Smooth muscle cell (in vitro differentiated cells): ENCODE results near the gene RER1. TPM values are rescaled to one million over a fixed set of nuclear protein-coding genes. Genes with fewer than 3 reads are reported as not detected.

ENCODE experiments used
- DNase-seq: peaks from one replicate; lab custom pipeline; 2025; ENCODE audit not compliant: unreplicated experiment; lab: John Stamatoyannopoulos, UW
- H2AFZ ChIP-seq: fragments of 200-600 bp; sonication (generic); 2 replicates; pipeline ENCODE4 v1.6.0; 2016; ENCODE audit warnings: antibody characterized with exemption, low read depth, mild to moderate bottlenecking
- H3F3A ChIP-seq: fragments of 200-600 bp; sonication (generic); 2 replicates; pipeline ENCODE4 v1.6.0; 2017; ENCODE audit warnings: antibody characterized with exemption, low read depth
- H3K27ac ChIP-seq: fragments of 200-600 bp; sonication (generic); 2 replicates; pipeline ENCODE4 v1.5.1; 2016; ENCODE audit warnings: low read depth, mild to moderate bottlenecking
- H3K27me3 ChIP-seq: fragments of 200-600 bp; sonication (generic); 2 replicates; pipeline ENCODE4 v1.6.1; 2016; ENCODE audit warnings: low read depth, mild to moderate bottlenecking
- H3K36me3 ChIP-seq: fragments of 200-600 bp; sonication (generic); 2 replicates; pipeline ENCODE4 v1.5.1; 2016; ENCODE audit warnings: low read depth
- H3K4me1 ChIP-seq: fragments of 200-600 bp; sonication (generic); 2 replicates; pipeline ENCODE4 v1.5.1; 2016; ENCODE audit warnings: low read depth
- H3K4me2 ChIP-seq: fragments of 200-600 bp; sonication (generic); 2 replicates; pipeline ENCODE4 v1.6.0; 2016; ENCODE audit warnings: mild to moderate bottlenecking
- H3K4me3 ChIP-seq: fragments of 200-600 bp; sonication (generic); 2 replicates; pipeline ENCODE4 v1.5.1; 2016; ENCODE audit warnings: mild to moderate bottlenecking
- H3K79me2 ChIP-seq: fragments of 200-600 bp; sonication (generic); 2 replicates; pipeline ENCODE4 v1.6.0; 2016; ENCODE audit warnings: low read depth, mild to moderate bottlenecking
- H3K9ac ChIP-seq: fragments of 200-600 bp; sonication (generic); 2 replicates; pipeline ENCODE4 v1.6.0; 2016; ENCODE audit warnings: low read depth
- H3K9me3 ChIP-seq: fragments of 200-600 bp; sonication (generic); replicated peaks from 2 replicates; pipeline ENCODE4 v1.5.1; 2016; ENCODE audit warnings: low read depth
- H4K20me1 ChIP-seq: fragments of 200-600 bp; sonication (generic); 2 replicates; pipeline ENCODE4 v1.6.0; 2016; ENCODE audit warnings: low read depth
- WGBS: methylation state at CpG from one replicate; pipeline ENCODE4 v1.1.7; 2016; ENCODE audit warnings: low lambda C conversion rate; 5-methylcytosine and 5-hydroxymethylcytosine counted together
- polyA plus RNA-seq: library from polyadenylated mRNA; unstranded; fragments of >200 nt; fragmentation: Nextera tagmentation; extraction: Ambion mirVana; gene quantifications from 2 replicates; pipeline ENCODE4 v1.2.1, GENCODE V29; 2016
- total RNA-seq: library from RNA; depleted of rRNA; stranded (reverse); fragments of >200 nt; gene quantifications from 2 replicates; pipeline ENCODE4 v1.2.3, GENCODE V29; 2014
- TF ChIP-seq, protein P1 (sequence below): fragments of 200-600 bp; sonication (generic); IDR thresholded peaks from 2 replicates; pipeline ENCODE4 v1.5.1; 2017; ENCODE audit warnings: borderline replicate concordance, mild to moderate bottlenecking, antibody characterized with exemption; ENCODE audit not compliant: insufficient read depth, poor library complexity, severe bottlenecking

The RER1 gene
- total and polyA plus RNA-seq, 2 experiments from 2014 or later: 101 to 269 TPM

GRCh38 chr1:2363847-2364513 is 27.7 kb upstream of the RER1 start:
- Histone ChIP-seq H2AFZ (no peak overlapping the region), H3K27me3 (no peaks in the 10 kb centered on the region), H3K9ac (no peak overlapping the region), H3K9me3 (no peaks in the 10 kb centered on the region), H3K4me3 (no peak overlapping the region), H3K36me3 (no peaks in the 10 kb centered on the region), H3F3A (no peaks in the 10 kb centered on the region), H3K27ac (no peak overlapping the region), H3K4me1 (no peaks in the 10 kb centered on the region), H3K4me2 (no peak overlapping the region), H3K79me2 (no peaks in the 10 kb centered on the region), H4K20me1 (no peaks in the 10 kb centered on the region)
- DNase-seq: no peak
- whole genome bisulfite sequencing: 92% methylated on average over 2 of the region's 2 CpGs
- TF ChIP-seq, protein P1, sequence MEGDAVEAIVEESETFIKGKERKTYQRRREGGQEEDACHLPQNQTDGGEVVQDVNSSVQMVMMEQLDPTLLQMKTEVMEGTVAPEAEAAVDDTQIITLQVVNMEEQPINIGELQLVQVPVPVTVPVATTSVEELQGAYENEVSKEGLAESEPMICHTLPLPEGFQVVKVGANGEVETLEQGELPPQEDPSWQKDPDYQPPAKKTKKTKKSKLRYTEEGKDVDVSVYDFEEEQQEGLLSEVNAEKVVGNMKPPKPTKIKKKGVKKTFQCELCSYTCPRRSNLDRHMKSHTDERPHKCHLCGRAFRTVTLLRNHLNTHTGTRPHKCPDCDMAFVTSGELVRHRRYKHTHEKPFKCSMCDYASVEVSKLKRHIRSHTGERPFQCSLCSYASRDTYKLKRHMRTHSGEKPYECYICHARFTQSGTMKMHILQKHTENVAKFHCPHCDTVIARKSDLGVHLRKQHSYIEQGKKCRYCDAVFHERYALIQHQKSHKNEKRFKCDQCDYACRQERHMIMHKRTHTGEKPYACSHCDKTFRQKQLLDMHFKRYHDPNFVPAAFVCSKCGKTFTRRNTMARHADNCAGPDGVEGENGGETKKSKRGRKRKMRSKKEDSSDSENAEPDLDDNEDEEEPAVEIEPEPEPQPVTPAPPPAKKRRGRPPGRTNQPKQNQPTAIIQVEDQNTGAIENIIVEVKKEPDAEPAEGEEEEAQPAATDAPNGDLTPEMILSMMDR: no peak

DNA sequence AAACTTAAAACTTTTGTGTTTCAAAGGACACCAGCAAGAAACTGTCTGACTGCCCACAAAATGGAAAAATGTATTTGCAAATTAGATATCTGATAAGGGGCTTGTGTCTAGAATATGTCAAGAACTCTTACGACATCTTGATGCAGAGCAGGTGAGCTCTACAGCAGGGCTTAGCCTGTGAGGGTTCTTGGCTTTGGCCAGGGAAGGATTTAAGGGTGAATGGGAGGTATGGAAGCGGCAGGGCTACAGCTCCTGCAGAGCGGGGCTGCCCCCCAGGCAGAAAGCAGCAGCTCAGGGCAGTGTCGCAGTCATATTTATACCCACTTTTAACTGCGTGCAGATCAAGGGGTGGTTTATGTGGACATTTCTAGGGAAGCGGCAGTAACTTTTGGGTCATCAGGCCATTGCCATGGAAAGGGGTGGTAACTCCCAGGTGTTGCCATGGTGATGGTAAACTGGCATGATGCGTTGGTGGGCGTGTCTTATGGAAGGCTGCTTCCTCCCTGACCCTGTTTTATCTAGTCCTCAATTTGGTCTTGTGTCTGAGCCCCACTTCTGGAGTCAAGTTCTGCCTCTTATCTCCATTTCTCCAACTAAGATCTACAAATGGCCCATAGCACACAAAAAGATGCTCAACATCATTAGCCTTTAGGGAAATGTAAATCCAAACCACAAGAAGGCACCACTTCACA is 23.4 kb upstream of the RER1 start:
- H3F3A ChIP-seq: no peaks in the 10 kb centered on the region
- no peak overlapping the region for H3K4me3 ChIP-seq
- no peak overlapping the region for H3K4me2 ChIP-seq
- H3K27ac ChIP-seq: no peak overlapping the region
- H3K79me2 ChIP-seq: no peaks in the 10 kb centered on the region
- no peaks in the 10 kb centered on the region for H3K4me1 ChIP-seq
- no peaks in the 10 kb centered on the region for H3K27me3 ChIP-seq
- DNase-seq: no peak
- no peaks in the 10 kb centered on the region for H3K9me3 ChIP-seq
- no peak overlapping the region for H3K9ac ChIP-seq
- TF ChIP-seq, protein P1: no peak
- H2AFZ ChIP-seq: no peak overlapping the region
- 96% methylated on average over 8 of the region's 8 CpGs for WGBS
- H4K20me1 ChIP-seq: no peaks in the 10 kb centered on the region
- no peaks in the 10 kb centered on the region for H3K36me3 ChIP-seq

- 84% methylated on average over 36 of the region's 36 CpGs for WGBS
- no peak overlapping the region for H2AFZ ChIP-seq
- H3K4me2 ChIP-seq: no peak overlapping the region
- H3K27me3 ChIP-seq: no peaks in the 10 kb centered on the region
- no peaks in the 10 kb centered on the region for H3K4me1 ChIP-seq
- no peak overlapping the region for H3K4me3 ChIP-seq
- DNase-seq: no peak
- H3K79me2 ChIP-seq: no peaks in the 10 kb centered on the region
- H4K20me1 ChIP-seq: no peaks in the 10 kb centered on the region
- H3K27ac ChIP-seq: no peak overlapping the region
- no peaks in the 10 kb centered on the region for H3F3A ChIP-seq
- no peaks in the 10 kb centered on the region for H3K36me3 ChIP-seq
- TF ChIP-seq, protein P1: no peak
- no peak overlapping the region for H3K9ac ChIP-seq
- no peaks in the 10 kb centered on the region for H3K9me3 ChIP-seq
Observed at GRCh38 chr1:2372551-2373490, 18.8 kb upstream of the RER1 start.
